Measurements from ENCODE around the gene ABHD11.
"Not testable (repeated sequence)": the region's sequence is repeated elsewhere in the genome, so short reads cannot be mapped to it uniquely, and the experiment has no call there.

Gene ABHD11, protein sequence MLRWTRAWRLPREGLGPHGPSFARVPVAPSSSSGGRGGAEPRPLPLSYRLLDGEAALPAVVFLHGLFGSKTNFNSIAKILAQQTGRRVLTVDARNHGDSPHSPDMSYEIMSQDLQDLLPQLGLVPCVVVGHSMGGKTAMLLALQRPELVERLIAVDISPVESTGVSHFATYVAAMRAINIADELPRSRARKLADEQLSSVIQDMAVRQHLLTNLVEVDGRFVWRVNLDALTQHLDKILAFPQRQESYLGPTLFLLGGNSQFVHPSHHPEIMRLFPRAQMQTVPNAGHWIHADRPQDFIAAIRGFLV

DNA sequence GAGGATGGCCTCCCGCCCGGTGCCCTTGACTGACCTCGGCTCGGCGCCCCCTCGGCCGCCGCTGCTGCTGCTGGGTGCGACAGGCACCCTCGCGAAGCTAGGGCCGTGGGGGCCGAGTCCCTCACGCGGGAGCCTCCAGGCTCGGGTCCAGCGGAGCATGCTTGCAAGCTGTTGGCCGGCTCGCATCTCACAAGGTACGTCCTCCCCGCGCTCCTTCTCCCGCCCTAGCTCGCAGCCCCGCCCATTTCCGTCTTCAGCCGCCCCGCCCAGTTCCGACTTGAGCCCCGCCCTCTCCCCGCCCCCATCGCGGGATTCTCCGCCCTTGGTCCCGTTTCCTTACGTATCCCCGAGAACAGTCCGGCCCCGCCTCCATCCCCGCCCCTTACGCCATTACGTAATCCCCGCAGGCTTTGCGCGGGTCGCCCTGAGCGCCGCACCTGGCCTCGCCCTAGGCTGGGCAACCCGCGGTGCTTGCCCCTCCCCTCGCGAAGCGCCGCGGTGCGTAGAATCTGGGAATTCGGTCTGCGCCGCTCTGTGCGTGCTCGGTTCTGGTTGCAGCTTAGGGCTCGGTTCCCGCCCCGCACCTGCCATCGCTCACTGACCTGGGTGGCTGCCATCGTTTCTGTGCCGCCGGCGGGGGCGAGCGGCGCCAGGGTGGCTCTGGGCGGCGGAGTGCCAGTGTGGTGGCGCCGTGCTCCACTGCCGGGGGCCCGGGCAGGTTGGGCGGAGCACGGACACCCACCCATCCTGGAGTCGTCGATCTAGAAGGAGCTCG lies at the start of gene ABHD11:
TSS of gene ABHD11 (minus strand) at position 191 of the 775 bp plus-strand sequence. CDS start at position 159, 32 bp downstream.
- peak; percentile 98 for DNase-seq (ENCODE audit: low spot score)

DNA sequence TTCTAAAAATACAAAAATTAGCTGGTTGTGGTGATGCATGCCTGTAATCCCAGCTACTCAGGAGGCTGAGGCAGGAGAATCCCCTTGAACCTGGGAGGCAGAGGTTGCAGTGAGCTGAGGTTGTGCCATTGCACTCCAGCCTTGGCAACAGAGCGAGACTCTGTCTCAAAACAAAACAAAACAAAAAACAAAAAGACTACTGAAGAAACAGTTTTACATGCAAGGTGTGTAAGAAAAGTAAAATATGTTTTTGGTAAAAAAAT lies 49.1 kb upstream of the ABHD11 start:
- DNase-seq (ENCODE audit: low spot score) = not testable (repeated sequence)

DNA sequence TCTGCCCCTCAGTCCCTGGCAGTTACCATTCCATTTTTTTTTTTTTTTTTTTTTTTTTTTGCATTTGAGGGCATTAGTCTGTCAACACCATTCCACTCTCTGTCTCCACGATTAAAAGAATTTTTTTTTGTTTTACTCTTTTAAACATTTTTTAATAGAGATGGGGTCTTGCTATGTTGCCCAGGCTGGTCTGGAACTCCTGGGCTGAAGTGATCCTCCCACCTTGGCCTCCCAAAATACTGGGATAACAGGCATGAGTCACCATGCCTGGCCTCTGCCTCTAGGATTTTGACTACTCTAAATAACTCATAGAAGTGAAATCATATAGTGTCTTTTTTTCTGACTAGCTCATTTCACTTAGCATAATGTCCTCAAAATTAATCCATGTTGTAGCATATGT lies 48.0 kb upstream of the ABHD11 start:
- no peak for DNase-seq (ENCODE audit: low spot score)

DNA sequence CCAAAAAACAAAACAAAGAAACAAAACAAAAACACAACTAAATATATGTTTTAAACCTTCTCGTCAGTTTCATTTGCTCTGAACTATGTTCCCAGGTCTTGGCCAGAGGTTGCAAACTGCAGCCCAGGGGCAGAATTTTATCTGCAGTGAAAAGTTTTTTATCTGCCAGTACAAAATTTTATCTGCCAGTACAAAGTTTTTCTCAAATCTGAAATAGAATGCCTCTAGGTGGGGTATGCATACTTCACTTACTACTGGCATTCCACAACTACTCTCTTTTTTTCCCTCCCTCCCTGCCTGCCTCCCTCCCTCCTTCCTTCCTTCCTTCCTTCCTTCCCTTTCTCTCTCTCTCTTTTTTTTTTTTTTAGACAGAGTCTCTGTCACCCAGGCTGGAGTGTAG lies 40.9 kb upstream of the ABHD11 start:
- DNase-seq (ENCODE audit: low spot score) = no peak

DNA sequence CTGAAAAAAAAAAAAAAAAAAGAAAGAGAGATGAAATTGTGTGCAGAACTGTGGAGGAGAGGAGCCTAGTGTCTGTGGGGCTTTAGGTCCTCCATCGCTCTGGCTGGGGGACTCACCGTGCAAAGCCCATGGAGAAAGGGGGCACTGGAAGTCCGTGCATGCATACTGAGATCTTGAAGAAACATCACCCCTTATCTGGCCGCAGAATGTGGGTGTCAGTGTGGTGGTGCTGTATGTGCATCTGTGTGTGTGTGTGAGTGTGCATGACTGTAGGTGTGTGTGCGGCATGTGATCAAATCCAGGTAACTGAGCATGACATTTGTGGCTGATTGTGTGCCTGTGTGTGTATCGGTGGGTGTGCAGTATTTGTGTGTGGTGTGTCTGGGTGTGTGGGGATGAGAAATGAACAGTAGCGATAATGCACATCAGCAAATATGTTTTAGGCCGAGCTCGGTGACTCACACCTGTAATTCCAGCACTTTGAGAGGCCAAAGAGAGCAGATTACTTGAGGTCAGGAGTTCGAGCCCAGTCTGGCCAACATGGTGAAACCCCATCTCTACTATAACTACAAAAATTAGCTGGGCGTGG lies 40.3 kb upstream of the ABHD11 start:
- no peak for DNase-seq (ENCODE audit: low spot score)

DNA sequence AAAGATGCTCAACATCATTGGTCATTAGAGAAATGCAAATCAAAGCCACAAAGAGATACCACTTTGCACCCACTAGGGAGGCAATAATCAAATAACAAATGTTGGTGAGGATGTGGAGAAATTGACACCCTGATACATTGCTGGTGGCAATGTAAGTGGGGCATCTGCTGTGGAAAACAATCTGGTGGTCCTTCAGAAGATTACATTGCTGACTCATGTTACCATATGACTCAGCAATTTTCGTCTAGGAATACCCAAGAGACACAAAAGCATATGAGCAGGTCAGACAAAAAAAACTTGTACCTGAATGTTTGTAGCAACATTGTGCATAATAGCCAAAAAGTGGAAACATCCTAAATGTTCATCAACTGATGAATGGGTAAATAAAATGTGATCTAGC lies 36.3 kb upstream of the ABHD11 start:
- no peak for DNase-seq (ENCODE audit: low spot score)

DNA sequence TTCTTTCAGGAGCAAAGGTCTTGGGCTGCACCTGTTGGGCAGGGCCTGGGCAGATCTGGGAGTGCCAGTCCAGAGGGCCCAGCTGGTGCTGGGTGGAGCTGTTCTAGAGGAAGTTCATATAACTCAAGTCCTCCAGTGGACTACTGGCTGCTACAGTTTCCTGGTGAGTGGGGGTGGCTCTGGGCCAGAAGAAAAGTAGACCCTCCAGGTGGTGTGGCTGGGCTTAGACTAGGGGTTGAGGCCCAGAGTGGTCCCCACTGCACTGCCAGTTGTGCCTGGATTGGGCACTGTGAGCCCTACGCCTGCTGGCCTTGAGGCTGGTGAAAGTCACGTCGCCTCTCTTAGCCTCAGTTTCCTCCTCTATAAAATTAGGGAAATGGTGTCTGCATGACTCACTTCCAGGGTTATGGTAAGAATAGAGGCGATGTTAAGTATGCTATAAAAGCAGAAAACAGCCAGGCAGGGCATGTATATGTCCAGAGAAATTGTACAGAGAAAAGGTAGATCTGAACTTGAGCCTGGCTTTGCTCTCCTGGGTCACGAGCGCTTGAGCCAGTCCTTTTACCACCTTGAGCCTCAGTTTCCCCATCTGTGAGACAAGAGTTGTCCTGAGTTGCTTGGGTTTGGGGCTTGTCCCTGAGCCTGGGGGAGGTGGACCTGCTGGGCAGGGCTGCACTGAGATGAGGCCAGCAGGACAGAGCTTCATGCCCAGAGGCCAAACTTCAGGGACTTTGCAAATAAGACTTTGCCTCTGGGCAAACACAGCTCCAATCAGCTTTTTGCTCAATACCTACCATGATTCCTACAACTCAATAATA lies 35.3 kb upstream of the ABHD11 start:
- no peak for DNase-seq (ENCODE audit: low spot score)

DNA sequence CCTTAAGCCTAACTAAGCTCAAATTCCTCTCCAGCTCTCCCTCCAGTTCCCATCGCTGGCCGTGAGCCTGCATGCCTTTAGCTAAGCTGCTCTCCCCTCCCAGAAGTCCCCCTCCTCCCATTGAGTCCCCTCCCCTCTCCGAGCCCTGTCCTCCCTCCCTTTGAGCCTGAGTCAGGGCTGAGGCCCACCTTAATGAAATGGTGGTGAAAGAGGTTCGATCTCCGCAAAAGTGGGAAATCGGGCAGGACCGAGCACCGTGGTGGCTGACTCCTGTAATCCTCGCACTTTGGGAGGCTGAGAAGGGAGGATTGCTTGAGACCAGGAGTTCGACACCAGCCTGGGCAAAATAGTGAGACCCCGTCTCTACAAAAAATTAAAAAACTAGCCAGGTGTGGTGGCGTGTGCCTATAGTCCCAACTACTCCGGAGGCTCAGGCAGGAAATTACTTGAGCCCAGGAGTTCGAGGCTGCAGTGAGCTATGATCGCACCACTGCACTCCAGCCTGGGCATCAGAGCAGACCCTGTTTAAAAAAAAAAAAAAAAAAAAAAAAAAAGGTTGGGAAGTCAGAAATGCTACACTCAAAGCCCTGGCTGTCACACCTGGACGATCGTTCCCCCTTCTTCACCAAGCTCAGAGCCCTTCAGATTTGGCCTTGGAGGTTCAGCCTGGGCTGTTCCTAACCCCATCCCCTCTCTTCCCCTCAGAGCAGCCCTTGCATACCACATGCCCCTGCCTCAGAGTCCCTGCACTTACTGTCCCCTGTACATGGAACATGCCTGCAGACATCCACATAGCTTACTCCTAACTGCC lies 32.5 kb upstream of the ABHD11 start:
- no peak for DNase-seq (ENCODE audit: low spot score)

DNA sequence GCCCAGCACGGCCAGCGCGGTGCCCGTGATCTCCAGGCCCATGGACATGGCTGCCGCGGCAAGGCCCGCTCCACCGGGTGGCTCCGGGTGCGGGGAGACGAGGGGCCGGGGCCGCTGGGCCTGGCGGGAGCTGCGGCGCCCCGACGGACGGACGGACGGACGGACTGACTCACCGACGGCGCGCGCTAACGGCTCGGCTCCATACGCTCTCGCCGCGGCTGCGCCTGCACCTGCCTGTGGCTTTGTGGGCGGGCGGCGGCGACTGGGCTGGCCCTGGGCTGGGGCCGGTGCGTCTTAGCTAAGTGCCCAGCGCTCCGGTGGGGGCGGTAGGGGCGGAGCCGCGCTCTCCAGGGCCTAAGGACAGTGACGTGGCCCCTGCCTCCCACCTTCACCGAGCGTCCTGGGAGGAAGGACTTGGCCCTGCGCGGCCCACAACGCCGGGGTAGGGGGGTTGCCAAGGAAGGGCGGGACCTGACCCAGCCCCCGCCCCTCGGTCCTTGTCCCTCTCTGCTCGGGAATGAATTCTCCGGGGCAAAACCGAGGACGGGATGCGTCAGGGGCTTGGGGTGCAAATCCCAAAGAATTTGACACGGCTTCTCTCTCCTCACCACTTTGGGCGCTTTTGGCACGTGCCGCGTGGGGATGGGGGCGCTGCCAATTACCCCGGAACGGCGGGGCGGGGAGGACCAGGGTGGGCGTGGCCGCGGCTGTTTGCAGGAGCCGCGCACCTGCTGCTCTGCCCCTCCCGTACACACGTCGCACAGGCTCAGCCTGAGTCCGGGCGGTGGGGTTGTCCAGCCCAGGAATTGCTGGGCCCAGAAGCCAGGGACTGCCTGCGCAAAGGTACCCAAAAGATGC lies 31.6 kb upstream of the ABHD11 start, which contains the start of gene CLDN3:
TSS of gene CLDN3 (minus strand) at position 269 of the 858 bp plus-strand sequence. CDS start at position 48, 221 bp downstream.
- DNase-seq (ENCODE audit: low spot score) = no peak

DNA sequence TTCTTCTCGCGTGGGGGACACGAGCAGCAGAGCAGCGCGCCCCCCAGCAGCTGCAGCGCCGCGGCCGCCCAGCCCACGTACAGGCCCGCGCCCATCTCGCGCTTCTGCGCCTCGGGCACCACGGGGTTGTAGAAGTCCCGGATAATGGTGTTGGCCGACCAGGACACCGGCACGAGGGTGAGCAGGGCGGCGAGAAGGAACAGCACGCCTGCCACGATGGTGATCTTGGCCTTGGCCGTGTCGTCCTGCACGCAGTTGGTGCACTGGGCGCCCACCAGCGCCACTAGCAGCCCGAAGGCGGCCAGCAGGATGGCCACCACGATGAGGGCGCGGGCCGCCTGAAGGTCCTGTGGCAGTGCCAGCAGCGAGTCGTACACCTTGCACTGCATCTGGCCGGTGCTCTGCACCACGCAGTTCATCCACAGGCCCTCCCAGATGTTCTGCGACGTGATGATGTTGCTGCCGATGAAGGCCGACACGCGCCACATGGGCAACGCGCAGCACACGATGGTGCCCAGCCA lies 30.9 kb upstream of the ABHD11 start:
- DNase-seq (ENCODE audit: low spot score) = no peak

DNA sequence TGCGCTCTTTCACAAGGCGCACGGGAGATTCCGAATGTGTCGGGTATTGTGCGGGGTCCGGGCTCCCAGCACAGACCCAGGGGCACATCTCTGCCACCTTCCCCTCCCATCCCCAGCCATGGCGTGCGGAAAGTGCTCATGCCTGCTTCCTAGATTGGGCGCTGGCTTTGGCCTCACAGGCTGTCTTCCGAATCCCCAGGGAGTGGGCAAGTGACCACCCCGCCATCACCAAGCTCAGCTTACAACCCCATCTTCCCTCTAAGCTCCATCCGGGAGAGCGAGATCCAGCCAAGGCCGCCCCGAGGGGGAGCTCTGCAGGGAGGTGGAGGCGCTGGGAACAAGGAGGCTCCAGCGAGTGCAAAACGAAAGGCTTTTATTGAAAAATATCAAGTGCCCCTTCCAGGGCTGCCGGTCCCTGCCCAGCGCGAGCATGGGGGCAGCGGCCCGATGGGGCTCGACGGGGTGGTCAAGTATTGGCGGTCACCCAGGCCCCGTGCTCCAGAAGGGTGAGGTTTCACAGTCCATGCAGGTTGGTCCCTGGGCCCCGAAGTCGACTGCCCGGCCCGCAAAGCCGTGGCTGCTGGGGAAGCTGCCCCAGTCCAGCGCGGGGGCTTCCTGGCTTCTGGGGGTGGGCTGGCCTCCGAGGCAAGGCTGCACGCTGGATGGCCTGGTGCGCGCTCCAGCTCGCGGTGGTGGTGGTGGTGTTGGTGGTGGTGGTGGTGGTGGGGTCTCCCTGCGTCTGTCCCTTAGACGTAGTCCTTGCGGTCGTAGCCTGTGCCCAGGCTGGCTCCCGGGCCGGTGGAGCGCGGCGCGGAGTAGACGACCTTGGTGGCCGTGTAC lies 30.3 kb upstream of the ABHD11 start:
- no peak for DNase-seq (ENCODE audit: low spot score)

DNA sequence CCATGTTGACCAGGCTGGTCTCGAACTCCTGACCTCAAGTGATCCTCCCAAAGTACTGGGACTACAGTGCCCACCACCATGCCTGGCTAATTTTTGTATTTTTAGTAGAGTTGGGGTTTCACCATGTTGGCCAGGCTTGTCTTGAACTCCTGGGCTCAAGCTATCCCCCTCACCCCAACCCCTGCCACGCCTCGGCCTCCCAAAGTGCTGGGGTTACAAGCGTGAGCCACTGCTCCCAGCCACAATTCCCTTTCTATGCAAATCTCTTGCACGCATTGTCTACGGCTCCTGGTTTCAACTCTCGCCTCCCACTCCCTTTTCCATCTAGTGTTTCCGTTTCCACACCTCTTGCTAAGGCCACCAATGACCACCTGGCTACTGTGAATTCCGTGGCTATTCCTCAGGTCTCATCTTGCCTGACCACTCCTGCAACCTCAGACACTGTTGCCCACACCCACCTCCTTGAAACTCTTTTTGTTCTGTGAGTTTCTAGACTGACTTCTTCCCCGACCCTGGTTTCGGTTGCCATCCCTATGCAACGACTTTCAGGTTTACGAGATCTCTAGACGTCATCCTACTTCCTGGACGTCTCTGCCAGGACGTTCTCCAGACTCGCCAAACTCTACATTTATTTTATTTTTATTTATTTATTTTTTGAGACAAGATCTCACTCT lies 28.1 kb upstream of the ABHD11 start:
- DNase-seq (ENCODE audit: low spot score) = no peak

DNA sequence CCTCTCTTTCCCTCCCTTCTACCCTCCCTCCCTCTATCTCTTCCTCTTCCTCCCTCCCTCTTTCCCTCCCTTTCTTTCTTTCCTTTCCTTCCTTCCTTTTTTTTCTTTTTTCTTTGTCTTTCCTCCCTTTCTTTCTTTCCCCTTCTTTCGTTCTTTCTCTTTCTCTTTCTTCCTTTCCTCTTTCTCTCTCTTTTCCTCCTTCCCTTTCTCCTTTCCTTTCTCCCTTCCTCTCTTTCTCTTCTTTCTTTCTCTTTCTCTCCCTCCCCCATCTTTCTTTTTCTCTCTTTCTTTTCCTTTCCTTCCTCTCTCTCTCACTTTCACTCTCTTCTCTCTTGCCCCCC lies 24.0 kb upstream of the ABHD11 start:
- no peak for DNase-seq (ENCODE audit: low spot score)

DNA sequence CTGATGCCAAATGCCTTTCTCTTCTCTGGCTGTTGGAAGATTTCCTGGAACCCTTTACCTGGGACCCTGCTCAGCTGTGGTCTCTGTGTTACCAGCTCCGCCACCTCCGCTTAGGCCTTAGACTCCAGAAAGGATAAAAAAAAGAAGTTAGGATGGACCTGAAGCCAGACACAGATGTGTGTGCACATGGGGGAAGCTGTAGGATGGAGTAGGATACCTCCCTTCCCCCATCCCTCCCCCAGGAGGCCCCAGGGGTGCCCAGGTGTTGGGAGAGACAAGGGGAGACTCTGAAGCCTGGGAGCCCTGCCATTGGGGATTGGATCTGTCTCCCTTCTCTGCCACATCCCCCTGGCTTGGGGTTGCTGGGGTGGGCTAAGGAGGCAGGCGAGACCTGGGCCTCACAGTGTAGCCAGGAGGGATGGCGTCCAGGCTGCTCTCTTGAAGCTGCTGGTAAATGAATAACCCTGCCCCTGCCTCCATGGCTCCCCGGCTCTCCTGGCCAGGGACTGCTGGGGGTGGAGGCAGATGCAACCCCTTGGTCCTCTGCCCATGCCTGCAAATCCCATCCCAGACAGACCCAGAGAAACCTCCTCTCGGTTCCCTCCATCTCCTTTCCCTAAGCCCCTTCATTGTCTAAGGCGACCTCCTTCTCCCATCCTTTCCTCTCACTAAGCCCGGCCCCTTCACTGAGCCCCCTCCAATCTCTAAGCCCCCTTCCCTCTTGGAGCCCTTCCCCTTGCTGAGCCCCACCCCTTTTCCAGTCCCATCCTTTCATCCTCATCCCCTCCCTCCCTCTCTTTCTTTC lies 23.5 kb upstream of the ABHD11 start:
- DNase-seq (ENCODE audit: low spot score) = no peak

DNA sequence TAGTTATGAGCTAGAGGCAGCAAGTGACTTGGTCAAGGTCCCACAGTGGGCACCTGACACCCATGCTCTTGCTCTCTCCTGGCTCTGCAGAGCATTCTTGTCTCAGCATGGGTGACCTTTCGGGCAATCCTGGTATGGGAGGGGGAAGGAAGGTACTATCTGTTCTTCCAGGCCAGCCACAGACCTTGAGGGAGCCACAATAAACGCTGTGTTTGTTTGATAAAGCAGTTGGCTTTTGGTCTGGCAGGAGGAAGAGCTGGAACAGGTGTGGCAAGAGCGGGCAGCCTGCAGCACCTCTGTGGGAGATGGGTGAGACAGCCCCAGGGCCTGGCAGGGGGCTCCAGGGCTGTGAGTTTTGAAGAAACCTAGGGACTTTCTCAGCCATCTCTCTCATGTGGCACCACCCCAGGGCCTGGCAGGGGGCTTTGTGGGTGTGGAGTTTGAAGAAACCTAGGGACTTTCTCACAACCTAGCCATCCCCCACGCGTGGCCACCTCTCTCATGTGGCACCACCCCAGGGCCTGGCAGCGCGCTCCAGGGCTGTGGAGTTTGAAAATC lies 20.1 kb upstream of the ABHD11 start:
- DNase-seq (ENCODE audit: low spot score) = no peak

DNA sequence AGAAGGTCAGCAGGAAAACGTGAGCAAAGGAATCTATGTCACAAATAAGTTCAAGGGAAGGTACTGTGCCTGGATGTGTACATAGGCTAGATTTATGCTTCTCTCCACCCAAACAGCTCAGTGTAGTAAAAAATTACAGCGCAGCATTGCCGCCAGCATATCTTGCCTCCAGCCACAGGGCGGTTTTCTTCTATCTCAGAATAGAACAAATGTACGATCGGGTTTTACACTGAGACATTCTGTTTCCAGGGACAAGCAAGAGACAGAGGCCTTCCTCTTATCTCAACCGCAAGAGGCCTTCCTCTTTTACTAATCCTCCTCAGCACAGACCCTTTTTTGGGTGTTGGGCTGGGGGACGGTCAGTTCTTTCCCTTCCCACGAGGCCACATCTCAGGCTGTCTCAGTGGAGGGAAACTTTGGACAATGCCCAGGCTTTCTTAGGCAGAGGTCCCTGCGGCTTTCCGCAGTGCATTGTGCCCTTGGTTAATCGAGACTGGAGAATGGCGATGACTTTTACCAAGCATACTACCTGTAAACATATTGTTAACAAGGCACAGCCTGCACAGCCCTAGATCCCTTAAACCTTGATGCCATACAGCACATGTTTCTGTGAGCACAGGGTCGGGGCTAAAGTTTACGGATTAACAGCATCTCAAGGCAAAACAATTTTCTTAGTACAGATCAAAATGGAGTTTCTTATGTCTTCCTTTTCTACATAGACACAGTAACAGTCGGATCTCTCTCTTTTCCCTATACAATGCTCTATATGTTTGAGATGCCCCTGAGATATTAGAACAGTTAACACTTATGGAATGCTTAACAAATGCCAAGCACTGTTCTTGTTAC lies 11.6 kb upstream of the ABHD11 start:
- DNase-seq (ENCODE audit: low spot score) = no peak

DNA sequence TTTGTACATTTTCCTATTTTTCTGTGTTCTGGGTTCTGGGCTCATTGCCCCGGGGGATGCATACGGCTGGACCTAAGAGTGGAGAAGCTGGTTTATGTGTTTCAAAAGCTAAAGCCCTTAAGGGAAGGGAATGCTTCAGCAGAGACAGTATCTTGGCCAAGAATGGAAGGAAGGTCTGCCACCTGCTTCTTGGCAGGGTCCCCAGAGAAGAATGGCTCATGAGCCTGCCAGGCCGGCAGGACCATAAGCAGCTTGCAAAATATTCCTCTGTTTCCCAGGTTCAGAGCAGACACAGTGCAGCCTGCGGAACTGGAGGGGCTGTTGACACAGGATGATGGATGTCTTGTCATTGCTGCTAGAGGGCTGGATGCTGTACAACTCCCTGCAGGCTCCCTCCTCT lies 7.8 kb upstream of the ABHD11 start:
- DNase-seq (ENCODE audit: low spot score) = no peak

Data from CD4-positive, alpha-beta T cell treated with Interleukin-6 at 100 ng/mL for 8 hours (primary cell).